ENCODE results near the gene APOBEC3F.
"Not testable (repeated sequence)": the region's sequence is repeated elsewhere in the genome, so short reads cannot be mapped to it uniquely, and the experiment has no call there.

The APOBEC3F gene

DNA sequence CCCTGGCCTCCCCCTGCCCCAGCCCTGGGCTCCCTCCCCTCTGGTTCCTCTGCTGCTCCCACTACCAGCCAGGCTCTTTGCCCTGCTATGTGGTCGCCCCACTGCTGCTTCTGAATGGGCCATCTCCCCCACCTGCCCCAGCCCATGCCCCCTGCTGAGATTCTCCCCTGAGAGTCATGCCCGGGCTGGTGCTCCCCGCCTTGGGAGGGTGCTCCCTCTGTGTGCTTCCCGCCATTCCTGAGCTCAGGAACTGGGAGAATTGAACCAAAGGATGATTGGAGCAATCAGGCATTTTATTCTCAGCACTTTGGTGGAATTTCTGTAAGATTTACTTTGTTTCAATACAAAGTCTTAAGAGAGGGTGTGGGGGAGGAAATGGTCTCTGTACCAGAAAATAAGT lies 12.9 kb upstream of the APOBEC3F start:
- no peak for DNase-seq (ENCODE audit: low spot score)

DNA sequence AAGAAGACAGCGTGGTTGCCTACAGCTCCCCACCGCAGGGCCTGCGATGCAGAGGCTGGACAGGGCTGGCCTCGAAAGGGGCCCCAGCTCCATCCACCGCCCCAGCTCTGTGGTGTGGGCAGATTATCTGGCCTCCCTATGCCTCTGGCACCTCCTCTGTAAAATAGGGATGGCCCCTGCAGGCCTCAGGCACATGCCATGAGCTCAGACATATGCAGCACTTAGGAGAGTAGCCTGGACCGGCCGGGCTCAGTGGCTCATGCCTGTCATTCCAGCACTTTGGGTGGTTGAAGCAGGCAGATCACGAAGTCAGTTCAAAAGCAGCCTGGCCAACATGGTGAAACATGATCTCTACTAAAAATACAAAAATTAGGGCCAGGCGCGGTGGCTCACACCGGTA lies 12.4 kb upstream of the APOBEC3F start:
- DNase-seq (ENCODE audit: low spot score) = no peak

- DNase-seq (ENCODE audit: low spot score) = no peak
Measured at GRCh38 chr22:39029227-39029626, 11.4 kb upstream of the APOBEC3F start.

- no peak for DNase-seq (ENCODE audit: low spot score)
Measured at GRCh38 chr22:39030705-39031104, 10.0 kb upstream of the APOBEC3F start.

- DNase-seq (ENCODE audit: low spot score) = not testable (repeated sequence)
Measured at GRCh38 chr22:39031434-39032295, 9.0 kb upstream of the APOBEC3F start.

DNA sequence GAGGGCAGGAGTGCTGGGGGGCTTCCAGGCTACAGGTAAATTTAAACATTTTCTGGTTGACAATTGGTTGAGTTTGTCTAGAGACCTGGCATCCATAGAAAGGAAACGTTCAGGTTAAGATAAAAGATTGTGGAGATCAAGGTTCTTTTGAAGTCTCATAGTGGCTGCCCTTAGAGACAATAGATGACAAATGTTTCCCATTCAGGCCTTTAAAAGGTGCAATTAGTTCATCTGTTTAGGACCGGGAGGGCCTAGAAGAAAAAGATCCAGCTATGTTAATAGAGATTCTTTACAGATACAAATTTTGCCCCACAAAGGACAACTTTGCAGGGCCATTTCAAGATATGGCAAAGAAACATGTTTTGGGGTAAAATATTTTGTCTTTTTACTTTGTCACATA lies 3.6 kb upstream of the APOBEC3F start:
- DNase-seq (ENCODE audit: low spot score) = not testable (repeated sequence)

DNA sequence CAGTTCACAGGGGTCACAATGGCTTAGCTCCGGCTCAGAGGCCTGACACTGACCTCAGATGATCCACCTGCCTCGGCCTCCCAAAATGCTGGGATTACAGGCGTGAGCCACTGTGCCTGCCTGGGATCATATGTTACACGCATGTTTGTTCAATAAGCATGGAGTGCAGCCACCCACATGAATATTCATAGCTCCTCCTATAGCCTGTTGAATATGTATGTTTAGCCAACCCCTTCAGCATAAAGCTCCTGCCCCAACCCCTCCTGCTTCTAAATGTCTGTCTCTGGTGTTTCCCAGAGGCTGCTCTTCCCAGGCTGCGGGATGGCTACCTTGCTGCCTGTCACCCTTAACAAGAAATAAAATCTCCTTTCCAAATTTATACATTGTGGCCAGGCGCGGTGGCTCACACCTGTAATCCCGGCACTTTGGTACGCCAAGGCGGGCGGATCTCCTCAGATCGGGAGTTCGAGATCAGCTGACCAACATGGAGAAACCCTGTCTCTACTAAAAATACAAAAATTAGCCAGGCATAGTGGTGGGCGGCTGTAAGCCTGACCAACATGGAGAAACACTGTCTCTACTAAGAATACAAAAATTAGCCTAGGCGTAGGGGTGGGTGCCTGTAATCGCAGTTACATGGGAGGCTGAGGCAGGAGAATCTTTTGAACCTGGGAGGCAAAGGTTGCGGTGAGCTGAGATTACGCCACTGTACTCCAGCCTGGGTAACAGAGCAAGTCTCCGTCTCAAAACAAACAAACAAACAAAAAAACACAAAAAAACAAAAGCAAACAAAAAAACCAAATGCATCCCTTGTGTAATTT lies 1.1 kb upstream of the APOBEC3F start:
- DNase-seq (ENCODE audit: low spot score) = no peak

GRCh38 chr22:39040155-39040537 lies 518 bp upstream of the APOBEC3F start:
- DNase-seq (ENCODE audit: low spot score) = not testable (repeated sequence)

DNA sequence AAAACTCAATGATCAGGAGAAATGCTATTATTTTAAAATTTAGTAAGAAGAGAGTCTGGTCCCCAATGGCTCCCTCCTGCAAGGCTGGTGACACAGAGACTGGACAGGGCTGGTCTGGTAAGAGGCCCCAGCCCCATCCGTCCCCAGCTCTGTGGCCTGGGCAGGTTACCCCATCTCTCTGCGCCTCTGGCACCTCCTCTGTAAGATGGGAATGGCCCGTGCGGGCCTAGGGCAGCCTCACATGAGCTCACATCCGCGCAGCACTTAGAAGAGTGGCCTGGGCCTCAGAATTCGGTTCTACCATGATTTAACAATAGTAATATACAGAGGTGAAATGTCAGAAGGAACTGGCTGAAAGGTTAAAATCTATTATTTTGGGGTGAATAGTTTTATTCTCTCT lies 1.2 kb downstream of the APOBEC3F start:
- no peak for DNase-seq (ENCODE audit: low spot score)

DNA sequence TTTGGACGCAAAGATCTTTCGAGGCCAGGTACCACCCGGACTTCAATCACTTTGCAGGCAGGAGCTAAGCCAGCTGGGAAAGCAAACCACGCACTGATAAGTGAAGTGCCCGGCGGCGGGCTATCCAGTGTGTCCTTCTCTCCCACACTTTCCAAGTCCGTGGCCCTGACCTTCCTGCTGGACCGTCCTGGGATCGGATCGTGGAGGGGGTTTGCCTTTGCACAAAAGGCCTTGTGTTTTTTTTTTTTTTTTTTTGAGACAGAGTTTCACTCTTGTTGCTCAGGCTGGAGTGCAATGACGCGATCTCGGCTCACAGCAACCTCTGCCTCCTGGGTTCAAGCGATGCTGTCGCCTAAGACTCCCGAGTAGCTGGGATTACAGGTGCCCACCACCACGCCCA lies 2.4 kb downstream of the APOBEC3F start:
- DNase-seq (ENCODE audit: low spot score) = not testable (repeated sequence)

DNA sequence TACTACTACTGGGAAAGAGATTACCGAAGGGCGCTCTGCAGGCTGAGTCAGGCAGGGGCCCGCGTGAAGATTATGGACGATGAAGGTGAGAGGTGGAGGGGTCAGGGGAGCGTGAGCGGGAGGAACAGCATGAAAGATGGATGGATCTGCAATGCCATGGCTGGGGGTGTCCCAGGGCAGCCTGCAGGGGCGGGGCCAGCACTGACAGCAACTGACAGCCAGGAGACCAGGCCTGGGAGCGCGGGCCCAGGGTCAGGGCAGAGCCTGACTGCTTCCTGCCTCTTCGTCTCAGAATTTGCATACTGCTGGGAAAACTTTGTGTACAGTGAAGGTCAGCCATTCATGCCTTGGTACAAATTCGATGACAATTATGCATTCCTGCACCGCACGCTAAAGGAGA lies 4.5 kb downstream of the APOBEC3F start:
- not testable (repeated sequence) for DNase-seq (ENCODE audit: low spot score)

DNA sequence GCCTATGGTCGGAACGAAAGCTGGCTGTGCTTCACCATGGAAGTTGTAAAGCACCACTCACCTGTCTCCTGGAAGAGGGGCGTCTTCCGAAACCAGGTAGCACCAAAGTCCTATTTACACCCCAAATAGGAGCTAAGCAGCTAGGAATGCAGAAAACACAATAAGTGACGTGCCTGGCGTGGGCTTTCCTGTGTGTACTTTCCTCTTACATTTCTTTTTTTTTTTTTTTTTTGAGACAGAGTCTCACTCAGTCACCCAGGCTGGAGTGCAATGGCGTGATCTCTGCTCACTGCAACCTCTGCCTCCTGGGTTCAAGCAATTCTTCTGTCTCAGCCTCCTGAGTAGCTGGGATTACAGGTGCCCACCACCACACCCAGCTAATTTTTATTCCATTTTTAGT lies 8.8 kb downstream of the APOBEC3F start:
- DNase-seq (ENCODE audit: low spot score) = not testable (repeated sequence)

- not testable (repeated sequence) for DNase-seq (ENCODE audit: low spot score)
Measured at GRCh38 chr22:39051844-39052495, 11.3 kb downstream of the APOBEC3F start.

DNA sequence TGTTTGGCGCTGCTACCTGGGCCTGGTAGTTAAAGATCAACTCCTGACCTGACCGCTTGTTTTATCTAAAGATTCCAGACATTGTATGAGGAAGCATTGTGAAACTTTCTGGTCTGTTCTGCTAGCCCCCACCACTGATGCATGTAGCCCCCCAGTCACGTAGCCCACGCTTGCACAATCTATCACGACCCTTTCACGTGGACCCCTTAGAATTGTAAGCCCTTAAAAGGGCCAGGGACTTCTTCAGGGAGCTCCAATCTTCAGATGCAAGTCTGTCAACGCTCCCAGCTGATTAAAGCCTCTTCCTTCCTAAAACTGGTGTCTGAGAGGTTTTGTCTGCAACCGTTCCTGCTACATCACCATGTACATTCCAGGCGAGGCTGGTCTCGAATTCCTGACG lies 15.0 kb downstream of the APOBEC3F start:
- no peak for DNase-seq (ENCODE audit: low spot score)

GRCh38 chr22:39061290-39061689 lies 20.6 kb downstream of the APOBEC3F start:
- DNase-seq (ENCODE audit: low spot score) = not testable (repeated sequence)

DNA sequence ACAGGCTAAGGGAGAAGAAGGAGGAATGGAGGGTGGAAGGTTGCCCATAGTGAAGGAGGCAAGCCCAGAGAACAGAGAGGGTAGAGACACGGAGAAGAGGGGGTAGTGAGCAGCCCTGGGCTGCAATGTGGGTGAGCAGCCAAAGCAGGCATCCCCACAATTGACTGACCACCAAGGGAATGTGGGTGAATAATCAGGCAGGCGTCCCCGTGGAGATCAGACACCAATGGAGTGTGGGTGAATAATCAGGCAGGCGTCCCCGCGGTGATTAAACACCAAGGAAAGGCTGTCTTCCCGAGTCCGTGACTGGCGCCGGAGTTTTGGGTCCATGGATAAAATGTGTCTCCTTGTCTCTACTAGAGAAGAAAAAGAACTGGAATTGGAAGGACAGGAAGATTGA lies 21.3 kb downstream of the APOBEC3F start:
- DNase-seq (ENCODE audit: low spot score) = not testable (repeated sequence)

GRCh38 chr22:39063904-39064303 lies 23.2 kb downstream of the APOBEC3F start:
- DNase-seq (ENCODE audit: low spot score) = not testable (repeated sequence)

GRCh38 chr22:39066442-39067276 lies 26.0 kb downstream of the APOBEC3F start:
- DNase-seq (ENCODE audit: low spot score) = not testable (repeated sequence)

DNA sequence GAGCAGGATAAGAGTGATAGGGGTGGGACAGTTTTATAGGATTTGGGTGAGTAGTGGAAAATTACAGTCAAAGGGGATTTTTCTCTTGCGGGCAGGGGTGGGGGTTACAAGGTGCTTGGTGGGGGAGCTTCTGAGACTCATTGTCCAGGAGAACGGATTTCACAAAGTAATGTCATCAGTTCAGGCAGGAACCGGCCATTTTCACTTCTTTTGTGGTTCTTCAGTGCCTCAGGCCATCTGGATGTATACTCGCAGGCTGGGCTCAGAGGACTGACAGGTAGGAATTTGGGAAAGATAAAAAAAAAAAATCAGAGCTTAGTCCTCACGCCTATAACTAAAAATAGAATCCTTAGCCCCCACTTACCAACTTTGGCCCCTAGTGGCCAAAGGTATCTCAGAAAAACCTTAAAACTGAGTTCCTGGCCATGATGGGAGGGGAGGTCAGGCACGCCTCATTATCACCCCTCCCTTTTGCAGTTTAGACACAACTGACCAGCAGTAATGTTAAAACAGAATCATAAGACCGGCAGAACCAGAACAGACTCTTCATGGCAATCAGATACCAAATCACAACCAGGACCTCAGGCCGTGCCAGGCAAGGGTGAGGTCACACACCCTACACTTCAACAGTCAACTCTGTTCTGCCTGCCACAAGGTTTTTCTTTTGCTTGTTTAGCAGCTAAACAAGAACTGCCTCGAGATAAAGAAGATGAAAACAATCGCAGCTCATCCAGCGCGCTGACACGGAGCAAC lies 27.5 kb downstream of the APOBEC3F start:
- no peak for DNase-seq (ENCODE audit: low spot score)

GRCh38 chr22:39070186-39070585 lies 29.5 kb downstream of the APOBEC3F start:
- no peak for DNase-seq (ENCODE audit: low spot score)

DNA sequence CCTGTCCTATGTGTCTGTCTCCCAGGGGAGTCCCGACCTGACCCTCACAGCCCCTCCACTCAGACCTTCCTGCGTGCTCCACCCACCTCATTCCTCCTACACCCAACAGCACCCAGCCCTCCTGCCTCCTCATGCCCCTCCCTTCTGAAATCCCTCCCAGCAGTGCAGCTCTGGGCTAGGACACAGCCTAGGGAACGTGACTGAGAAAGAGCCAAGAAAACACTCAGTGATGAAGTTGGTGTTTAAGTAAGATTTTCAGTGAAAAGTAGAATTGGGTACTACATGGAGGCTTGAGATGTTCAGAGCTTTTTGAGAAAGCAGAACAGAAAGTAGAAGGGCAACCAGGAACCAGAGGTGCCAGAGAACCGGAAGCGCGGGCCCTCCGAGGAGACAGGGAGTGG lies 31.9 kb downstream of the APOBEC3F start:
- not testable (repeated sequence) for DNase-seq (ENCODE audit: low spot score)

All from LoVo (cell line).